AG10803 (cell line): ENCODE results near the gene HPCA.

Source experiments
- DNase-seq: peaks from one replicate; pipeline ENCODE4 v3.0.0; 2010; ENCODE audit warnings: low read depth
- H3K4me3 ChIP-seq: 2 replicates; pipeline ENCODE4 v1.5.1; 2011; ENCODE audit warnings: mild to moderate bottlenecking, low read length, control low read depth
- CTCF ChIP-seq: conservative IDR thresholded peaks from 2 replicates; pipeline ENCODE4 v1.5.1; 2011; ENCODE audit warnings: mild to moderate bottlenecking, low read length, control low read depth, inconsistent platforms

Gene HPCA

GRCh38 chr1:32894681-32895080 is 8.4 kb downstream of the HPCA start:
- no peak for TF ChIP-seq CTCF
- no peak for DNase-seq
- no peak overlapping the region for H3K4me3 ChIP-seq

DNA sequence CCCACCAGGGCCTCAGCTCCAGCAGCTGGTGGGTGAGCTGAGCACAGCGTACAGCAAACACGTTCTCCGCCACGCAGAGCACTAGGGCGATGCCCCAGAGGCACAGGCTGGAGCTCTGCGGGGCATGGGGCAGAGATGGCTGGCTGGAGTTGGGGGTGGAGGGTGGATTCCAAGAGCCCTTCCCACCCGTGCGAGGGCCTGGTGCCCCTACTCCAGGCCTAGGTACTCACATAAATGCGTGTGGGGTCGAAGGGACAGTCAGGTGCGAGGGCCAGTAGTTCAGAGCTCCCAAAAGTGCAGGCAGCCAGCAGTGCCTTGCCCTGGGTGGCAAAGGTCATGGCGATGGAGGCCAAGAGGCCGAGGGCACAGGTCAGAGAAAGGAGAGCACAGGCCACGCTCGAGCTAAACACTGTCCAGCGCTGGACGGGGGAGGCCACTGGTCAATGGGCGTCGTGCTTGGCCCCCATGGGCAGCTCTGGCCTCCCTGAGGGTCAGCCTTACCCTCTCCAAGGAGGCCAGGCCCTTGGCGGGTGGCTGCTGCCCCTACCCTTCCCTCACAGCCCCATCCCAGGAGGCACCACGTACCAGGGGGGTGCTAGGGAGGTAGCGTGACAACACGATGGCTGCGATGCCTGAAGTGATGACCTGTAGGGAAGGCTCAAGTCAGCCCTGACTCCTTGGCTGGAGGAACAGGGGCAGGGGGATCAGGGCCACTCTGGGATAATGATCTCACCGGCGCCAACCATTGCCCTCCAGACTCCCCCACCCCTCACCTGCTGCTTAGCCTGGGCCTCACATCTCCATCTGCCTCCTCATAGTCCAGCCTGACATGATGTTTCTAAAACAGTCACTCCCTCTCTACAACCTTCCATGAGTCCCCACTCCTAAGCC is 9.3 kb downstream of the HPCA start:
- no peak overlapping the region for H3K4me3 ChIP-seq
- no peak for DNase-seq
- TF ChIP-seq CTCF, result no peak

DNA sequence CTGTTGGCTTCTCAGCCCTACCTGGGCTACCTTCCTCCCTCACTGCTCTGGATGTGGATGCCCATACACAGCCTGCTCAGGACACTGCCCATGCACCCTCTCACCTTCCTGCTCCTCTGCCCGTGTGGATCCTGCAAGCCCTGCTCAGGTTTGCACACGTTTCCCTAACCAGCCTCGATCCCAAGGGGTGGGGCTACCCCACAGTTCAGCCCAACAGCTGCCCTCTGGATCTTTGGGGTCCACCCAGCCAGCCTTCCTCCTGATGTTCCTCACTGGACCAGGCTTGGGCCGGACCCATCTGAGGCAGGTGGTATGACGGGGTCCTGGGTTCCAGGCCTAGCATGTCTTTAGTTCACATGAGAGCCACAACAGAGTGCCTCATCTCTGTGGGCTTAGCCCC is 10.2 kb downstream of the HPCA start:
- TF ChIP-seq CTCF, result no peak
- no peak overlapping the region for H3K4me3 ChIP-seq
- no peak for DNase-seq

DNA sequence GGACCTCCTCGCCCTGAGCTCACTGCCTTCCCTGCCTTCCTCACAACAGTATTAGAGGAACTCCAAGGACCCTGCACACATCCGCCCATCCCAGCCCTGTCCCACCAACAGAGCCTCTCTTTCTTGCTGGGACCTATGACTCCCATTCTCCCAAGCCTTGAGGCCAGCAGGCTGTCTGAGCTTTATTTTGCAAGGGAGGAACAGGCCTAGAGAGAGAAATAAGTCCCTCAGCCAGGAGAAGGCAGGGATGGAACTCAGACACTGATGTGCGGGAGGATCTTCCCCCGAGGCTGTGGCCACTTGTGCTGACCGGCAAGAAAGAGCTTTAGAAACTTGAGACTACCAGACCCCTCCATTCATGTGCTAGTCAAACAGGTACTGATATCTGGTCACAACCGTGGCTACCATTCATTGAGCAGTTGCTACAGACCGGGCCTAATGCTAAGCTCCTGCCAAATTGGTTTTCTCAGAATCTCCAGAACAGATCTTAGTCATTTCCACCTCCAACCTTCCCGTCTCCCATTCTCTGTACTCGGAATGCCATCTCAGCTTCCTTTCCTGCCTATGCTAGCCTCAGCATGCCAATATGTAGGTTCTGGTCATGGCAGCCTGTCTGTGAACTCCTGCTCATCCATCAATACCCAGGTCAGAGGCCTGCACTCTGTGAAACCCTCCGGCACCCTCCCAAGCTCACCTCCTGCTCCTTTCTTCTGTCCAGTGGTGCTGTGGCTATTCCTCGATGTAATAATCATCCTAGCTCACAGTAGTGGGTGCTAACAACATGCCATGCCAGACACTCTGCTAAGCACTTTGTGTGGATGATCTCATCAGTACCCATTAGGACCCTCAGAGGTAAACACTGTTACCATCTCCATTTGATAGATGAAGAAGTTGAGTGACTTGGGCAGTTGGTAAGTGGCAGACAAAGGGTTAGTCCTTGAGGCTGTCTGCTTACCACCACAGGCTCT is 11.1 kb downstream of the HPCA start:
- no peak for TF ChIP-seq CTCF
- H3K4me3 ChIP-seq, result no peak overlapping the region
- no peak for DNase-seq

GRCh38 chr1:32898056-32898455 is 11.8 kb downstream of the HPCA start:
- TF ChIP-seq CTCF, result no peak
- no peak overlapping the region for H3K4me3 ChIP-seq
- no peak for DNase-seq

DNA sequence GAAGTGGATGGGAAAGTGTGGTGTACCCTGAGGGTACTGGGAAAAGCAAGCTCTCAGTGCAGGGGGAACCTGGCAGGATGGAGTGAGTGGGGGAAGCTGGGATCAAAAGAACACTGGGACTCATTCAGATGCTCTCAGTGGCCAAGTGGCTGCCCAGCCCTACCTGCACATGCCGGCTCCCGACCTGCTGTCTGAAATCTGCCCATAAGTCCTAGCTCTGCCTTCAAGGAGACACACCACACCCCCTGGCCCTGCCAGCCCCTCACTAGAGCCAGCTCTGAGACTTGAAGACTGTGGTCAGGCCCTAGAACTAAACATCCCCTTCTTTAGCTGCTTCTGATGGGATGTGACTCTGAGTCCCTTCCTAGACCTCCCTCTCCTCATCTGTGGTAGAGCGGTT is 12.7 kb downstream of the HPCA start:
- no peak for DNase-seq
- no peak for TF ChIP-seq CTCF
- H3K4me3 ChIP-seq, result no peak overlapping the region
